Stimulated activated effector memory CD8-positive, alpha-beta T cell treated with anti-CD3 and anti-CD28 coated beads, Interleukin-12 subunit alpha, Interleukin-12 subunit beta, amount 100 ng/mL, for 72 hours (primary cell): ENCODE measurements around the gene VAMP1.

ENCODE experiments used
- ATAC-seq: fragments of 150-1000 bp; cut with Tn5 transposase; 2 replicates; pipeline ENCODE4 v1.10.0; 2021
- DNase-seq, 2 donors: peaks; one replicate each; pipeline ENCODE4 v3.0.0; 2021 to 2022; ENCODE audit warnings: low spot score in 2 of 2
- H3K27ac Mint-ChIP-seq: one replicate; pipeline ENCODE4 v1.8.0; 2022; ENCODE audit warnings: mild to moderate bottlenecking, mixed read lengths
- H3K36me3 Mint-ChIP-seq: one replicate; pipeline ENCODE4 v1.8.0; 2022; ENCODE audit warnings: mild to moderate bottlenecking, mixed read lengths
- H3K4me1 Mint-ChIP-seq: one replicate; pipeline ENCODE4 v1.8.0; 2022; ENCODE audit warnings: mixed read lengths
- H3K4me3 Mint-ChIP-seq: one replicate; pipeline ENCODE4 v1.8.0; 2022; ENCODE audit warnings: mild to moderate bottlenecking, mixed read lengths
- H3K9me3 Mint-ChIP-seq: one replicate; pipeline ENCODE4 v1.8.0; 2022; ENCODE audit warnings: mixed read lengths

Gene VAMP1

DNA sequence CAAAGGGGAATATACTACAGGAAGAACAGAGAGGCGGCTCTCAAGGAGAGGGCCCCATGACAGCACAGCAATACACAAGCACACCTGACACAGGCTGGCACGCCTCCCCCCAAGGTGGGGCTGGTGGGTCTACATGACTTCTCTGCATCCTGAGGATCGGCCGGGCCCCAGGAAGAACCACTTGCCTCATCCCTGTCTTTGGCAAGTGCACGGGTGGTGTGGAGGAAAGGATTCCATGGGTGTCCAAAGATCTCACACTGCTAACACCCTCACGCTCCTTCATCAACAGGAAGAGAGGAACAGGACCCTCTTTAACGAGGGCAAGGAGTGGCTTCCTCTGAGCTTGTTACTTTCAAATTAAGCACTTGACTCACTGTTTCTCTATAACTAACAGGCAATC lies 7.3 kb downstream of the VAMP1 start:
- ATAC-seq (no peak), DNase-seq (no peak)
- H3K27ac Mint-ChIP-seq, result peak overlapping the region; percentile 94

GRCh38 chr12:6462234-6462995 lies 8.1 kb downstream of the VAMP1 start:
- peaks cover 81% of the 10 kb centered on the region for H3K4me1 Mint-ChIP-seq
- H3K27ac Mint-ChIP-seq, result peak overlapping the region; percentile 94
- H3K36me3 Mint-ChIP-seq, result peaks cover 100% of the 10 kb centered on the region
- peak overlapping the region; percentile 78 for H3K4me3 Mint-ChIP-seq
- ATAC-seq (peak; percentile 73), DNase-seq (no peak)
- H3K9me3 Mint-ChIP-seq, result no peaks in the 10 kb centered on the region

More for the DNA sequence above, 7.3 kb downstream of the VAMP1 start:
- H3K36me3 Mint-ChIP-seq, result peaks cover 100% of the 10 kb centered on the region
- no peaks in the 10 kb centered on the region for H3K9me3 Mint-ChIP-seq
- peak overlapping the region; percentile 78 for H3K4me3 Mint-ChIP-seq
- peaks cover 88% of the 10 kb centered on the region for H3K4me1 Mint-ChIP-seq

DNA sequence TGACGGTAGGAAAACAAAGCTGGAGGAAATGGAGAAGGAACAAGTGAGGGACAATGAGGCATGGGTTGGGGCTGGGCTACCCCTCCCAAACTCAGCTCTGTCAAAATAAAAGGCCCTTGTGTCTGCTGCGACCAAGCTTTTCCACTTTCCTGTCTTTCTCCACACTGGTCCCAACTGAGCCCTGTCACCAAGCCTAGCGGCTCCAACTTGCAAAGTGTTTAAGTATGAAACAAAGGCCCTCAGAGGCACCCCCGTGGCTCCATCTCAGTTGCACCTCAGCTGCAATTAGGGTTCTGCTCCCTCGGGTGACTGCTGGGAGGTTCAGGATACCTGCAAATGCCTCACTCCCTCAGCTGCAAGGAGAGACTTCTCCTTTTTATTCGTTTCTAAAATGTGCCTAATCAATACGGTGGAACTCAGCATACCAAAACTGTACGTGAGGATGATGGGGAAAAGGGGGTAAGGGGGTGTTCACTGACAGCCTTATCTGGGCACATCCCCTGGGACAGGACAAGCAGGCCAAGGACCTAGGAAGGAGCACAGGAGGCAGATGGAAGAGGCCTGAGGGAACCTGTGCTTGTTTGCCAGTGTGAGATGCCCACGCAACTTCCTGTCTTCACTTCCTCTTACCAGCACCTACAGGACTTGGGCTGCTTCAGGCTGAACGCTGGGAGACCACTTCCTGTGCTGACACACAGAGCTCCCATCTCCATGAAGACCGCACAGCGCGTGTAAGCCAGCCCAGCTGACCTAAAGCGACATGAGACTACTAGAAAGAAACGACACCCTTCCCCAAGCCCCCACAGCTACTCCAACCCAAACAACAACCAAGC lies 8.9 kb downstream of the VAMP1 start:
- ATAC-seq (peak; percentile 96), DNase-seq (peak; percentile 54 to 85)
- Mint-ChIP-seq H3K27ac (peak overlapping the region; percentile 94), H3K36me3 (peaks cover 100% of the 10 kb centered on the region), H3K4me3 (peak overlapping the region; percentile 78), H3K4me1 (peaks cover 79% of the 10 kb centered on the region), H3K9me3 (no peaks in the 10 kb centered on the region)

DNA sequence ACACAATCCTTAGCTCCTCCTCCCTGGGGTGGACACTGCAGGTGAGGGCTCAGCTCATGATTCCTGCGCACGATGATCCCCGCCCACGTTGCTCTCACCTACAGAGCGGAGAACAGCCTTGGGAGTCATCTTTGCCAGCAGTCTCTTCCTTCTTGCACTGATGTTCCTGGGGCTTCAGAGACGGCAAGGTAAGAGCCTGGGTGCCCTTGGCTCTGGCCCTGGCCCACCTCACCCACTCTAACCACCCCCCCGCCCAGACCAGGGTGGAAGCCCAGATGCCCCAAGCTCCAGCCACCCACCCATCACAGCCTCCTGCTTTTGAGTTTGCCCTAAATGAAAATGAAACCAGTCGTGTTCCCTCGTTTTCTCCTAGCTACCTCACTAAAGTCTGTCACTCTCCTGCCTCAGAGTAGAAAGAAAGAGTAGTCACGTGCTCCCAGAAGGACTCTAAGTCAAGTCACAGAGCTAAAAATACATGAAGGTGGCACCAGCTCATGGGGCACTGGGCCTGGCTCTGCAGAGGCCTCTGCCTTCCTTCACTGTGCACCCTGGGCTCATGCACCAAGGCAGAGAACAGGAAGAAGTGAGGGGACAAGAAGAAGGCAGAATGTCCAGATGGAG lies 9.6 kb downstream of the VAMP1 start:
- H3K4me3 Mint-ChIP-seq, result peak overlapping the region; percentile 78
- H3K27ac Mint-ChIP-seq, result peak overlapping the region; percentile 94
- ATAC-seq (peak; percentile 38), DNase-seq (no peak)
- peaks cover 71% of the 10 kb centered on the region for H3K4me1 Mint-ChIP-seq
- no peaks in the 10 kb centered on the region for H3K9me3 Mint-ChIP-seq
- H3K36me3 Mint-ChIP-seq, result peaks cover 100% of the 10 kb centered on the region

GRCh38 chr12:6459004-6459337 lies 11.5 kb downstream of the VAMP1 start:
- ATAC-seq (no peak), DNase-seq (no peak)
- Mint-ChIP-seq H3K27ac (peak overlapping the region; percentile 100), H3K9me3 (no peaks in the 10 kb centered on the region), H3K4me1 (peaks cover 69% of the 10 kb centered on the region), H3K4me3 (no peak overlapping the region), H3K36me3 (peaks cover 100% of the 10 kb centered on the region)

GRCh38 chr12:6458281-6459003 lies 12.0 kb downstream of the VAMP1 start:
- DNase-seq (no peak), ATAC-seq (no peak)
- peaks cover 100% of the 10 kb centered on the region for H3K36me3 Mint-ChIP-seq
- no peaks in the 10 kb centered on the region for H3K9me3 Mint-ChIP-seq
- H3K4me1 Mint-ChIP-seq, result peaks cover 69% of the 10 kb centered on the region
- peak overlapping the region; percentile 100 for H3K27ac Mint-ChIP-seq
- no peak overlapping the region for H3K4me3 Mint-ChIP-seq

- Mint-ChIP-seq H3K4me1 (peaks cover 69% of the 10 kb centered on the region), H3K9me3 (no peaks in the 10 kb centered on the region), H3K36me3 (peaks cover 100% of the 10 kb centered on the region), H3K4me3 (no peak overlapping the region), H3K27ac (peak overlapping the region; percentile 100)
- ATAC-seq (no peak), DNase-seq (no peak)
Measured at GRCh38 chr12:6457220-6457945, 13.1 kb downstream of the VAMP1 start.

- peak; percentile 54 for ATAC-seq
- Mint-ChIP-seq H3K4me1 (peaks cover 63% of the 10 kb centered on the region), H3K9me3 (no peaks in the 10 kb centered on the region), H3K36me3 (peaks cover 80% of the 10 kb centered on the region), H3K4me3 (peak overlapping the region; percentile 100), H3K27ac (peak overlapping the region; percentile 100)
- no peak for DNase-seq
Measured at GRCh38 chr12:6452944-6453630, 17.4 kb downstream of the VAMP1 start.

DNA sequence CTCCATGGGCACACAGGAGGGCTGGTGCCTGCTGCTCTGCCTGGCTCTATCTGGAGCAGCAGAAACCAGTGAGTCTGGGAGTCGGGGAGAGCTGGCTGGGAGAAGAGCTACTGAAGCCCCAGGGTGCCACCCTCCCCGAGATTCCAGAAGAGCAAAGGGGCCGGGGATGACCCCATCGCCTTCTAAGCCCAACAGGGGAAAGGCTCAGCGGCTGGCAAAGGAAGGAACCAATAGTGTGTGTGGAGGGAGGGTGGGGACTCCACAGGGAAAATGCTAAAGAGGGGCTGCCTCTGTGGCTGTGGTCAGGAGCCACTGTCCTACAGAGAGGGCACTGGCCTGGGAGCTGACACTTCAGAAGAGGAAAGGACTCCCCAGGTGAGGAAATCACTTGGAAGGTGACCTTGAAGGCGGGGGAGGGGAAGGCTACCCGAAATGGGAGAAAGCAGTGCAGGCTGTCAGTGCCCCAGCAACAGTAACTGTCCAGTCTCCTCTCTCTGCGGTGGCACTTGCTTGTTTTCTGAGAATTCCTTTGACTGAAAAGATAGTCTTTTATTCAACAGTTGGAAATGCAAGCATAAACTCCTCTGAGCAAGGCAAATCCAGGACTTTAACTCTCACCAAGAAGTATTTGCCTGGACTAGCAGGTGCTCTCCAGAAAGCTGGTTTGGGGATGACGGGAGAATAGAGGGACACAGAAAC lies 18.1 kb downstream of the VAMP1 start:
- peaks cover 68% of the 10 kb centered on the region for H3K4me1 Mint-ChIP-seq
- H3K4me3 Mint-ChIP-seq, result peak overlapping the region; percentile 100
- H3K36me3 Mint-ChIP-seq, result peaks cover 80% of the 10 kb centered on the region
- H3K27ac Mint-ChIP-seq, result peak overlapping the region; percentile 100
- ATAC-seq (peak; percentile 2), DNase-seq (peak in 1 of 2 donors; percentile 64)
- no peaks in the 10 kb centered on the region for H3K9me3 Mint-ChIP-seq

GRCh38 chr12:6451348-6452244 lies 18.9 kb downstream of the VAMP1 start, which contains the start of gene TAPBPL:
Gene TAPBPL, plus strand, starts transcription at chr12:6452042. Its CDS starts 207 bp downstream, at chr12:6452249.
- H3K36me3 Mint-ChIP-seq, result peaks cover 80% of the 10 kb centered on the region
- H3K27ac Mint-ChIP-seq, result peak within 1 kb of the TSS; percentile 100
- ATAC-seq (peak; percentile 88), DNase-seq (peak in 1 of 2 donors; percentile 87)
- H3K4me3 Mint-ChIP-seq, result peak within 1 kb of the TSS; percentile 100
- H3K4me1 Mint-ChIP-seq, result peaks cover 71% of the 10 kb centered on the region
- no peaks in the 10 kb centered on the region for H3K9me3 Mint-ChIP-seq

DNA sequence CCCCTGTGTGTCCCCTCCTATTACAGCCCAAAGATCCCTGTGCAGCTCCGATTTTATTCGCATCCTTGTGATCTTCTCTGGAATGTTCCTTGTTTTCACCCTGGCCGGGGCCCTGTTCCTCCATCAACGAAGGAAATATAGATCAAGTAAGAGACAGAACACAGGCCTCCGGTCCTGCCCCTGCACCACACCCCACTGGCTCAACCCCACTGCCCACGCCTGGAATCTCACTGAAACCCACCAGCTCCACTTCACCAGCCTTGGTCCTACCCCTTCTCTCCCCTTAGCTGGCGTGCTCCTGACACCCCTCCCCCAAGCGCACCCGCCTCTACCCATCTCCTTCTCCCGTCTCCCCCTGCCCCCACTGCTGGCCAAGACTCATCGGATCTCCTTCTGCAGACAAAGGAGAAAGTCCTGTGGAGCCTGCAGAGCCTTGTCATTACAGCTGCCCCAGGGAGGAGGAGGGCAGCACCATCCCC lies 19.6 kb downstream of the VAMP1 start:
- Mint-ChIP-seq H3K4me3 (peak overlapping the region; percentile 100), H3K4me1 (peaks cover 76% of the 10 kb centered on the region), H3K36me3 (peaks cover 78% of the 10 kb centered on the region), H3K9me3 (no peaks in the 10 kb centered on the region), H3K27ac (peak overlapping the region; percentile 100)
- ATAC-seq, result peak; percentile 2
- DNase-seq, result peak in 1 of 2 donors; percentile 70

- Mint-ChIP-seq H3K4me3 (peak overlapping the region; percentile 100), H3K36me3 (peaks cover 76% of the 10 kb centered on the region), H3K9me3 (no peaks in the 10 kb centered on the region), H3K27ac (peak overlapping the region; percentile 100), H3K4me1 (peaks cover 81% of the 10 kb centered on the region)
- ATAC-seq (no peak), DNase-seq (no peak)
Measured at GRCh38 chr12:6450091-6450868, 20.2 kb downstream of the VAMP1 start.
